HEK293 (cell line): Measurements from ENCODE around the gene VEPH1.

ENCODE experiments used
- CTCF ChIA-PET: fragments of 350-600 bp; formaldehyde crosslinking; extraction: SDS; loops from one replicate; lab custom pipeline; 2021; ENCODE audit warnings: antibody characterized with exemption; lab: Yijun Ruan, JAX
- POLR2A ChIA-PET: fragments of 300-600 bp; formaldehyde crosslinking; extraction: SDS; loops from one replicate; lab custom pipeline; 2020; ENCODE audit warnings: antibody characterized with exemption, inconsistent platforms; lab: Yijun Ruan, JAX
- H3K27ac ChIP-seq: fragments of 200-500 bp; sonication (Bioruptor generic); 2 replicates; pipeline ENCODE4 v1.5.1; 2014; ENCODE audit warnings: low read depth, low read length, control low read depth, inconsistent platforms; ENCODE audit errors: extremely low read depth
- H3K36me3 ChIP-seq, 2 experiments: fragments of 200-500 bp in 1 of 2; sonication (Bioruptor generic) in 1 of 2; 1 replicate in 1 of 2; 2 replicates in 1 of 2; pipeline ENCODE4 v1.5.1; 2014 to 2017; ENCODE audit warnings: inconsistent platforms in 2 of 2, low read length in 2 of 2; ENCODE audit not compliant: control insufficient read depth in 2 of 2, insufficient read depth in 1 of 2
- H3K4me1 ChIP-seq: fragments of 200-500 bp; sonication (Bioruptor generic); 2 replicates; pipeline ENCODE4 v1.5.1; 2014; ENCODE audit warnings: mild to moderate bottlenecking, low read length, inconsistent platforms; ENCODE audit not compliant: control insufficient read depth, insufficient read depth
- H3K4me3 ChIP-seq: 2 replicates; pipeline ENCODE4 v1.5.1; 2011; ENCODE audit warnings: low read depth, mild to moderate bottlenecking, control low read depth, low read length, moderate library complexity
- H3K9me3 ChIP-seq: fragments of 200-500 bp; sonication (Bioruptor generic); 2 replicates; pipeline ENCODE4 v1.5.1; 2014; ENCODE audit warnings: low read depth, low read length, inconsistent platforms; ENCODE audit not compliant: control insufficient read depth, insufficient read depth
- BCL11B ChIP-seq: fragments of 450-650 bp; formaldehyde crosslinking; IDR thresholded peaks from 2 replicates; pipeline ENCODE4 v1.5.1; 2016; ENCODE audit warnings: low read depth, missing biosample characterization, missing genetic modification characterization
- MZF1 ChIP-seq: fragments of 450-650 bp; formaldehyde crosslinking; IDR thresholded peaks from 2 replicates; pipeline ENCODE4 v1.5.1; 2017; ENCODE audit warnings: missing biosample characterization, missing genetic modification characterization, borderline replicate concordance
- PBX3 ChIP-seq: sonication (generic); formaldehyde crosslinking; IDR thresholded peaks from 2 replicates; pipeline ENCODE4 v1.8.1; 2022; ENCODE audit warnings: mild to moderate bottlenecking, moderate library complexity, missing genetic modification reagents
- PRDM1 ChIP-seq: fragments of 450-650 bp; formaldehyde crosslinking; IDR thresholded peaks from 2 replicates; pipeline ENCODE4; 2016; ENCODE audit warnings: missing biosample characterization, missing genetic modification characterization
- PRDM10 ChIP-seq: fragments of 450-650 bp; formaldehyde crosslinking; IDR thresholded peaks from 2 replicates; pipeline ENCODE4 v1.5.1; 2016; ENCODE audit warnings: missing biosample characterization, missing genetic modification characterization
- ZNF112 ChIP-seq: fragments of 450-650 bp; formaldehyde crosslinking; IDR thresholded peaks from 2 replicates; pipeline ENCODE4 v1.5.0; 2017; ENCODE audit warnings: missing biosample characterization, missing genetic modification characterization
- ZNF133 ChIP-seq: fragments of 450-650 bp; formaldehyde crosslinking; IDR thresholded peaks from 2 replicates; pipeline ENCODE4 v1.5.1; 2016; ENCODE audit warnings: missing biosample characterization, missing genetic modification characterization
- ZNF175 ChIP-seq: fragments of 450-650 bp; formaldehyde crosslinking; IDR thresholded peaks from 2 replicates; pipeline ENCODE4 v1.5.1; 2016; ENCODE audit warnings: missing biosample characterization, missing genetic modification characterization
- ZNF416 ChIP-seq: fragments of 450-650 bp; formaldehyde crosslinking; IDR thresholded peaks from 2 replicates; pipeline ENCODE4 v1.5.1; 2016; ENCODE audit warnings: missing biosample characterization, missing genetic modification characterization
- ZNF423 ChIP-seq: fragments of 450-650 bp; formaldehyde crosslinking; IDR thresholded peaks from 2 replicates; pipeline ENCODE4 v1.5.1; 2016; ENCODE audit warnings: missing biosample characterization, missing genetic modification characterization
- ZNF501 ChIP-seq: fragments of 450-650 bp; formaldehyde crosslinking; IDR thresholded peaks from 2 replicates; pipeline ENCODE4 v1.5.1; 2016; ENCODE audit warnings: missing biosample characterization, missing genetic modification characterization
- ZNF660 ChIP-seq: fragments of 450-650 bp; IDR thresholded peaks from 2 replicates; pipeline ENCODE4 v1.5.1; 2018; ENCODE audit warnings: missing biosample characterization, mild to moderate bottlenecking, missing genetic modification characterization
- ZNF843 ChIP-seq: fragments of 450-650 bp; formaldehyde crosslinking; IDR thresholded peaks from 2 replicates; pipeline ENCODE4 v1.5.1; 2016; ENCODE audit warnings: missing biosample characterization, missing genetic modification characterization
- ZSCAN18 ChIP-seq: fragments of 450-650 bp; formaldehyde crosslinking; IDR thresholded peaks from 2 replicates; pipeline ENCODE4 v1.5.1; 2016; ENCODE audit warnings: missing biosample characterization, missing genetic modification characterization

Gene VEPH1

GRCh38 chr3:157376603-157377300 lies 126.5 kb downstream of the VEPH1 start (continued):
- TF ChIP-seq PRDM10 (tag by site-specific recombination) (no peak), ZNF133 (tag by site-specific recombination) (no peak), ZNF112 (tag by site-specific recombination) (no peak), MZF1 (tag by site-specific recombination) (no peak), BCL11B (tag by site-specific recombination) (no peak), PBX3 (no peak), ZNF843 (no peak), ZSCAN18 (tag by site-specific recombination) (no peak)
- TF ChIP-seq, all 188 proteins: peak for 0

- Histone ChIP-seq H3K9me3 (no peaks in the 10 kb centered on the region), H3K4me1 (no peaks in the 10 kb centered on the region), H3K36me3 (no peaks in the 10 kb centered on the region), H3K4me3 (no peak overlapping the region), H3K27ac (no peak overlapping the region)
- TF ChIP-seq ZNF423 (tag by site-specific recombination) (no peak), ZNF416 (tag by site-specific recombination) (no peak), ZNF660 (tag by site-specific recombination) (no peak), PRDM1 (peak; percentile 19; the same call in 1 of the 2 replicates)
- ChIA-PET POLR2A (no interaction called here), CTCF (no interaction called here)
Measured at GRCh38 chr3:157375342-157375986, 127.8 kb downstream of the VEPH1 start.

GRCh38 chr3:157374933-157375332 lies 128.3 kb downstream of the VEPH1 start:
- H3K27ac ChIP-seq, result no peak overlapping the region
- ChIA-PET CTCF (no interaction called here), POLR2A (no interaction called here)
- H3K4me3 ChIP-seq, result no peak overlapping the region
- H3K4me1 ChIP-seq, result no peaks in the 10 kb centered on the region
- H3K36me3 ChIP-seq, result no peaks in the 10 kb centered on the region
- H3K9me3 ChIP-seq, result no peaks in the 10 kb centered on the region
- TF ChIP-seq ZNF112 (tag by site-specific recombination), result no peak
- no peak for TF ChIP-seq ZNF175 (tag by site-specific recombination)
- TF ChIP-seq ZNF501, result no peak
